Dermis blood vessel endothelial cell (primary cell): ENCODE measurements around the gene SLC24A4. TPM values are rescaled to one million over a fixed set of nuclear protein-coding genes. Genes with fewer than 3 reads are reported as not detected.

ENCODE experiments used
- DNase-seq: peaks from one replicate; pipeline ENCODE4 v3.0.0; 2010
- total RNA-seq: library from RNA; depleted of rRNA; stranded (reverse); fragments of >200 nt; gene quantifications from 2 replicates; pipeline ENCODE4 v1.2.3, GENCODE V29; 2014

SLC24A4 gene
- total RNA-seq, 1 donor from 2014 or later, result under 0.01 TPM

DNA sequence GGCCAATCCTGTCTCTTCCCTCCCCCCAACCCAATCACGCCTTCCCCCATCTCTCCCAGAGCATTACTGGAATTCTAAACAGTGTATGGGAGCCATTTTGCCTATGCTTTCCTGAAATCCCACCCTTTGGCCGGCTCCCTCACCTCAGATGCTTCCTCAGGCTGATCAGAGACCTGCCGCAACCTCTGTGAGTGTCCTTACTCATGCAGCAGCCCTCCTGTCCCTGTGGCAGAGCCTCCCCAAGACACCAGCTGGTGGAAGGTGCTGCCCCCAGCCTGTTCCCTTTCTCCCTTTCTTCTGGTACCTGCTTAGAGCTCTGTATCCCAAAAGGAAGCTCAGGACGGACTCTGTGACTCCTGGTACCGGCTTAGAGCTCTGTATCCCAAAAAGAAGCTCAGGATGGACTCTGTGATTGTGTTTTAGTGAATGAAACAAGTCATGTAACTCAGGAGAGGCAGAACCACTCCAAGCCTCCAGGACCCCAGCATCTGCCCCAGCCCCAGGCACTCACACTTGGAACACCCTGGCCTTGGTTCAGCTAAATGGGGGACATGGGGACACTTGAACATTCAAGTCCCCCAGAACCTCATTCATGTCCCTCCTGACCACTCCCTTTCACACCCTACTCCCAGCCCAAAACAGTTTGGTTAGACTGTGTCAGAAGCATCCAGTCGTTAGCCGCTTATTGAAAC is 161.3 kb downstream of the SLC24A4 start:
- DNase-seq, result no peak

DNA sequence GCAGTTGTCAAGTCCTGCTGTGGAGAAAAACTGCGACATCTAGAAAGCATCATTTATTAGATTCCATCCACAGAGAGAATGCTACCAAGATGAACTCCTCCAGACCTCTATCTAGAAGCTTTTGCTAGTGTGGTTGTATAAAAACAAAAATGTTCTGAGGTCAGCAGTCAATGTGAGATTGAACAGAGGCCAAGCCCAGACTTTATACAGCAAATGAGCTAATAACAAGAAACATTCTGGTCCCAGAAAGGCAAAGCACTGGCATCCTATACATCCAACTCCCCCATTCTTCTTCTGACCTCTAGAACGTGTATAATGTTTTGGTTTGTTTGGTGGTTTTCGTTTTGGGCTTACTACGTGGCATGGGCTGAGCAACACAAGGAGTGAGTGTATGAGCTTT is 163.9 kb downstream of the SLC24A4 start:
- no peak for DNase-seq

DNA sequence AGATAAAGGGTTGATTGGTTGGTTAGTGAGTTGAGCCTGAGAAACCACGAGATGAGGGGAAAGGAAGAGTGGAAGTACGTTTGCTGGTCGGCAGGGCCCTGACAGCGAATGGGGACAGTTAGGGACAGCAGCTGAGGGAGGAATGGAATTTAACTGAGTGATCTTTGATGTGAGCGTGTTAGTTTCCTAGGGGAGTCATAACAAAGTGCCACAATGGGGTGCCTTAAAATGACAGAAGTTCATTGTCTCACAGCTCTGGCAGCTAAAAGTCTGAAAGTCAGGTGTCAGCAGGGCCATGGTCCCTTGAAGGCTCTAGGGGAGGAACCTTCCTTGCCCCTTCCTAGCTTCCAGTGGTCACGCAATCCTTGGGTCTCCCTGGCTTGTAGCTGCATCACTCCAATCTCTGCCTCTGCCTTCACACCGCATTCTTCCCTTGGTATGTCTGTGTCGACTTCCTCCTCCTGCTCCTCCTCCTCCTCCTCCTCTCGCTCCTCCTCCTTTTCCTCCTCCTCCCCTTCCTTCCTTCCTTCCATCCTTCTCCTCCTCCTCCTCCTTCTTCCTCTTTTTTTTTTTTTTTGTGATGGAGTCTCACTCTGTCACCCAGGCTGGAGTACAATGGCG is 164.7 kb downstream of the SLC24A4 start:
- no peak for DNase-seq

- no peak for DNase-seq
These were observed 166.7 kb downstream of the SLC24A4 start for GRCh38 chr14:92489394-92490238.

GRCh38 chr14:92490239-92490959 is 167.4 kb downstream of the SLC24A4 start:
- DNase-seq, result peak; percentile 36

- DNase-seq, result no peak
These were observed 168.8 kb downstream of the SLC24A4 start for GRCh38 chr14:92491782-92492181.

GRCh38 chr14:92492258-92492657 is 169.3 kb downstream of the SLC24A4 start:
- no peak for DNase-seq

DNA sequence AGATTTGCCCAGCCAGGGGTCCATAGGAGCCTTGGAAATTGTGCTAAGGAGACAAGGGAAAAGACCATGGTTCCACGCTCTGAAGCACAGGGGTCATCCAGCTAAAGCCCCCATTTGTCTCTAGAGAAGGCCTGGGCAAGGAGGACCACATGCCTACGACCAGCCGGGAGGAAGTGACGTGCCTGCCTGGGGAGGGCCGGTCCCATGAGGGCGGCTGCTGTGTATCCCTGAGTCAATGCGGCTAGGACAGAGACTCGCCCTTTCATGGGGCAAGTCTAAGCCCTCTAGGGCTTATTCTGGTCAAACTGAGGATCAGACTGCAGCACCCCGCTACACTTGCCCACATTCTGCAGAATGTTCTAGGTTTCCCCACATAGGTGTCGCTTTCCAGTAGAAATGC is 170.1 kb downstream of the SLC24A4 start:
- no peak for DNase-seq

DNA sequence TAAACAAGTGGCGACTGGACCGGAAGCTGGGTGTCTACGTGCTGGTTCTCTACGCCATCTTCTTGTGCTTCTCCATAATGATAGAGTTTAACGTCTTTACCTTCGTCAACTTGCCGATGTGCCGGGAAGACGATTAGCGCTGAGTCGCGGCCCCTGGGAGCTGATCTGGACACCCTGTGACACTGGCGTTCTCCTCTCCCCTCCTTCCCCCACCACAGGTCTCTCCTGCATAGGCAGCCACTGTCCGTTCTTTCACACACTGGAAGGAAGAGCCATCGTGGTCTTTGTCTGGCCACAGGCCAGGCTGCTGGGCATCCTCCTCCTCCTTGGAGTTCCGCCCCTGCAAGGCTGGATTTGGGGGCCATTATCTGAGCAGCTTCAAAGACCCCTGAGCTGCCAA is 170.5 kb downstream of the SLC24A4 start:
- no peak for DNase-seq

DNA sequence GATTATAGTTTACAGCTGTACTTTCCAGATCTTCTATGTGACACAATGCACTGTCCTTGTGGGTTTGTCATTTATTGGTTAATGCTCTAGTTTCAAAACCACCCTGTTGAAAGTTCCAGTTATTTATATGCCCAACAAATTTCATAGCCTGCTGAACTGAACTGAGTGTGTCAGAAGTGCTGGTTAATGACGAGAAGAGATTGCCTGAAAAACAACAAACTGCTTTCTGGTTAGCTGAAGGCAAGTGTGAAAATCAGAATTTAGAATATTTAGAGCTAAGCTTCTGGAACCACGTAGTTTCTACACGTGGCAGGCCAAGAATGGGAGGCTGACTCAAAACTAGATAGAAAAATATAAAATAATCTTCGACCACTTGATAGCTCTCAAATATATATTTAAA is 171.5 kb downstream of the SLC24A4 start:
- no peak for DNase-seq

DNA sequence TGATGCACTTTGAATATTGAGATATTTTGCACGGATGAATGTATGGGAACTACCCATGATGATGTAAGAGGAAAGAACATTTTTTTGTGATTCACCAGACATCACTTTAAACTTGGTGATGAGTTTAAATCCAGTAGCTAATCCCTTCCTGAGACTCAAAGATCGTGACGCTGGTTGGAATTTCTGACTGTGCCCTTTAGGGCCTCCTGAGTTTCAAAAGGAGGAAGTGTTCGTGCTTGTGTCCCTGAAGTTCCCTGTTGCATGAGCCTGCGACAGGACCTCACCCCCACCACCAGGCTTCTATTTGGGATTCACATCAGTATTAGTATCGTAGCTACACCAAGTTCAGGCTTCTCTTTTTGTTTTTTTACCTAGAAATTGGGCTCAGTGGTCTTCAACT is 172.1 kb downstream of the SLC24A4 start:
- peak; percentile 53 for DNase-seq

DNA sequence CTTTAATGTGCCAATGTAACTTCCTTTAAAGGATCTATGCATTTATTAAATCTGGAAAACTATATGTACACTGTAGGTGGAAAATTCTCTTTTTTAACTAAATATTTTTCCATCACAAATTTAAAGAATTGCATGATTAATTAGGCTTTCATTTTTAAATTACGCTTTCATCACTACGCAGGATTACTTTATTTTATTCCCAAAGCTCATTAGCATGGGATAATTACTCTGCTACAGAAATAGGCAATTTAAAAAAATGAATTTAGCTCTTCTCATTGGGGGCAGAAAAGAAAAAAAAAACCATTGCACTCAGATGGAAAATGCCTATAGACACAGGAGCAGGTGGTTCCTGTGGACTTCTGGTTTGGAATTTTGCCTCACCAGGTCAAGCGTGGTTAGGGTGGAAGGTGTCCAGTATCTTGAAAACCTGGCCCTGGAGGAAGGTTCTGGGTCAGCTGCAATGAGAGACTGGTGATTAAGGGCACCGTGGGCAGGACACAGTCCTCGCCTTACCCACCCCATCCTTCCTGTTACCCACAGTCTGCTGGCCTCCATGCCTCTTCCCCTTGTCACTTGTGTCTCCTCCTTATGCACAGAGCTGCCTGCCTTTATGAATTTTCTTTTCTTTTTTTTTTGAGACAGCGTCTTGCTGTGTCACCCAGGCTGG is 173.4 kb downstream of the SLC24A4 start:
- peak; percentile 54 for DNase-seq

- no peak for DNase-seq
These were observed 174.4 kb downstream of the SLC24A4 start for GRCh38 chr14:92497391-92497790.

DNA sequence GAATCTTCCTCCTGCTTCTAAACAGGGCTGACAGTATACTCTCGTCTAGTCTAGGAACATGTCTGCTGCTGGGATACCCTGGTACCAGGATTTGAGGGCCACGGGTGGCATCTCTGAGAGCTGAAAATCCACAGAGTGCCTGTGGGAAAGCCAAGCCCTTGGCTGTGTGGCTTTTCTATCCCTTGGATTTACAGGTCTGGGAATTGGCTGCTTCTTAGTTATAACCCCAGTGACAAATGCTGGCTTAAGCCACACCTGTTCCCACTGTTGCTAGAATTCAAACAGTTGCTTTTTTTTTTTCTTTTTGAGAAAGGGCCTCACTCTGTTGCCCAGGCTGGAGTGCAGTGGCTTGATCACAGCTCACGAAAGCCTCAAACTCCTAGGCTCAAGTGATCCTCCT is 176.3 kb downstream of the SLC24A4 start:
- no peak for DNase-seq

GRCh38 chr14:92500491-92500941 is 177.6 kb downstream of the SLC24A4 start:
- DNase-seq, result no peak

DNA sequence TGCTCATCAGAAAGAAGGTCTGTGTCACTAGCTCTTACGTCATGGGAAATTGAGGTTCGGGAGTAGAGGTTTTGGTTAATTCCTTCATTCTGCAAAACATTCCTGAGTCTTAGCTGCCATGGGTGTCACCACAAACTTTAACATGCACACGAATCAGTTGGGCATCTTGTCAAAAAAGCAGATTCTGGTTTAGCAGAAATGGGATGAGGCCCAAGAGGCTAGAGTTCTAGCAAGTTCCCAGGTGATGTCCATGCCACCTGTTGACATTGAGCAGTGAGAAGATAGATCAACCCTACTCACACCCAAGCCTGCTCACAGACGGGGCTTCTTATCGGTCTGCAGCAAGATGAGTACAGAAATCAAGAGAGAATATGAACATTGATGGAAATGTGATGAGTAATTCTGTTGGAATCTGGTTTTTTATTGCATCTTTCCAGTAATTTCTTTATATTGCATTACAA is 179.0 kb downstream of the SLC24A4 start:
- DNase-seq, result no peak

DNA sequence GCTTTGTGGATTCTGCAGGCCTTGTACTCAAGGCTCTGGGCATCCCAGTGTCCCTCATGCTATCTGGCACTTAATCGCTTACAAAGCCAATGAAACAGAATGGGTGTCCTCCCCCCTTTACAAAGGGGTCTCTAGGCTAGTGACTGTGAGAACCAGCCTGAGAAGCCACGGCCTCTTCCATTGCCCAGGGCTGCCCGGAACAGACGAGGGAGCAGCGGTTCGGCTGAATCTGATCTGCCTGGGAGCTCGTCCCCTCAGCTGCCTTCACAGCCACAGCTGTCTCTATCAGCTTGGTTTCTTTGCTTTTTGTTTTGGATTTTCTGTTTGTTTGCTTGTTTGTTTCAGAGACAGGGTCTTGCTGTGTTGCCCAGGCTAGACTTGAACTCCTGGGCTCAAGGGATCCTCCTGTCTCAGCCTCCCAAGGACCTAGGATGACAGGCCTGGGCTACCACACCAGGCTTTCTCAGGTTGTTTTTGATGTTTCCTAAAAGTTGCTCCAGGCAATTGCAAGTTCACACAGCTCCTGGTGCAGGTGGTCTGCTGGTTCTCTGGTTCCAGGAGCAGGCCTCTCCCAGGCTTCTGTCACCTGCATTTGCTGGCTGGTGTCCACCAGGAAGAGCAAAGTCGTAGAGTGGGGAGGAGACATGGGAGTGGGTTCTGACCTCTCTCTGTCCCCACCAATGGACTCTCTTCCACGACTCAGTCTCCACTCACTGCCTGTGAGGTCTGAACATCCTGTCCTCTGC is 179.7 kb downstream of the SLC24A4 start:
- DNase-seq, result no peak

GRCh38 chr14:92503756-92504491 is 181.0 kb downstream of the SLC24A4 start:
- DNase-seq, result peak; percentile 53

- DNase-seq, result no peak
These were observed 182.9 kb downstream of the SLC24A4 start for GRCh38 chr14:92505826-92506225.

DNA sequence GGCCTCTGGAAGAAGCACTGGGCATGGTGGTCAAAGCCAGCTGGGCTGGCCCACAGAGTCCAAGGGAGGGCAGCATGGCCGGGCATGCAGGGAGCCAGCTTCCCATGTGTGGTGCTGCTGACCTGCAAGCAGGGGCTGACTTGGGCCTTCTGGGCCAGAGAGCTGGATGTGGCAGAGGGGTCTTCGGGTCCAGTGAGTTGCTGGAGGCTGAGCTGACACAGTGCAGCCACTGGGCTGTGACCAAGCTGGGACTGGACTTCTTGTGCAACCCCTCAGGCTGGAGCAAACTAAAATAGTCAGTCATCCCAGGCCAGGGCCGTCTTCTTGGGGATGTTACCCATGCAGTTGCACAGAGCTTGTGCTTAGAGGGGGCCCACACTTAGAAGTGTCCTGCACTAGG is 183.3 kb downstream of the SLC24A4 start:
- DNase-seq, result no peak
